NCI-H1092 treated with DMSO at 0.1 percent for 48 hours (cell line): Measurements from ENCODE around the gene BTBD1.

Source experiments
- DNase-seq: peaks from one replicate; lab custom pipeline; 2025; lab: John Stamatoyannopoulos, UW

Gene BTBD1

GRCh38 chr15:82993144-82993543 is 73.9 kb downstream of the BTBD1 start:
- DNase-seq, result no peak

- DNase-seq, result no peak
Measured at GRCh38 chr15:82992436-82992998, 74.5 kb downstream of the BTBD1 start.

GRCh38 chr15:82986442-82986780 is 80.6 kb downstream of the BTBD1 start:
- DNase-seq, result peak; percentile 19

GRCh38 chr15:82985688-82986441 is 81.2 kb downstream of the BTBD1 start, which contains the start of gene RAMAC:
Gene RAMAC, plus strand, starts transcription at chr15:82986210. Its CDS starts 2,809 bp downstream, at chr15:82989019.
- DNase-seq, result peak; percentile 93

GRCh38 chr15:82980981-82981380 is 86.1 kb downstream of the BTBD1 start:
- no peak for DNase-seq

GRCh38 chr15:82979726-82980125 is 87.3 kb downstream of the BTBD1 start:
- DNase-seq, result no peak

- no peak for DNase-seq
Measured at GRCh38 chr15:82978438-82978837, 88.6 kb downstream of the BTBD1 start.

- DNase-seq, result no peak
Measured at GRCh38 chr15:82977076-82977475, 90.0 kb downstream of the BTBD1 start.

- DNase-seq, result no peak
Measured at GRCh38 chr15:82972990-82973389, 94.1 kb downstream of the BTBD1 start.

- no peak for DNase-seq
Measured at GRCh38 chr15:82971218-82971984, 95.7 kb downstream of the BTBD1 start.

- no peak for DNase-seq
Measured at GRCh38 chr15:82970696-82971095, 96.4 kb downstream of the BTBD1 start.

- no peak for DNase-seq
Measured at GRCh38 chr15:82970078-82970686, 96.9 kb downstream of the BTBD1 start.

- no peak for DNase-seq
Measured at GRCh38 chr15:82969353-82969752, 97.7 kb downstream of the BTBD1 start.

GRCh38 chr15:82968066-82968465 is 99.0 kb downstream of the BTBD1 start:
- no peak for DNase-seq

- no peak for DNase-seq
Measured at GRCh38 chr15:82966671-82967071, 100.4 kb downstream of the BTBD1 start.
